ENCODE data around the gene SERPINB6.
"Not testable (repeated sequence)": the region's sequence is repeated elsewhere in the genome, so short reads cannot be mapped to it uniquely, and the experiment has no call there.

SERPINB6 gene

GRCh38 chr6:2971420-2972218 lies at the start of gene SERPINB6:
Gene SERPINB6, minus strand, starts transcription at chr6:2971567. Its CDS starts 12,235 bp downstream, at chr6:2959332.
- no peak for DNase-seq (ENCODE audit: low read depth)
- peak within 1 kb of the TSS; percentile 56 for H3K4me3 ChIP-seq (ENCODE audit: low read depth, low read length)

- DNase-seq (ENCODE audit: low read depth) = no peak
- no peak overlapping the region for H3K4me3 ChIP-seq (ENCODE audit: low read depth, low read length)
Measured at GRCh38 chr6:3019749-3020320, 48.5 kb upstream of the SERPINB6 start.

GRCh38 chr6:3019065-3019464 lies 47.7 kb upstream of the SERPINB6 start:
- DNase-seq (ENCODE audit: low read depth) = no peak
- H3K4me3 ChIP-seq (ENCODE audit: low read depth, low read length) = no peak overlapping the region

GRCh38 chr6:3017304-3017703 lies 45.9 kb upstream of the SERPINB6 start:
- no peak overlapping the region for H3K4me3 ChIP-seq (ENCODE audit: low read depth, low read length)
- no peak for DNase-seq (ENCODE audit: low read depth)

- no peak for DNase-seq (ENCODE audit: low read depth)
- H3K4me3 ChIP-seq (ENCODE audit: low read depth, low read length) = no peak overlapping the region
Measured at GRCh38 chr6:3016473-3017280, 45.3 kb upstream of the SERPINB6 start.

- DNase-seq (ENCODE audit: low read depth) = no peak
- H3K4me3 ChIP-seq (ENCODE audit: low read depth, low read length) = no peak overlapping the region
Measured at GRCh38 chr6:3015144-3015543, 43.8 kb upstream of the SERPINB6 start.

GRCh38 chr6:3014675-3015066 lies 43.3 kb upstream of the SERPINB6 start:
- DNase-seq (ENCODE audit: low read depth) = no peak
- H3K4me3 ChIP-seq (ENCODE audit: low read depth, low read length) = no peak overlapping the region

GRCh38 chr6:3013901-3014674 lies 42.7 kb upstream of the SERPINB6 start:
- DNase-seq (ENCODE audit: low read depth) = no peak
- no peak overlapping the region for H3K4me3 ChIP-seq (ENCODE audit: low read depth, low read length)

GRCh38 chr6:3013486-3013885 lies 42.1 kb upstream of the SERPINB6 start:
- no peak for DNase-seq (ENCODE audit: low read depth)
- H3K4me3 ChIP-seq (ENCODE audit: low read depth, low read length) = no peak overlapping the region

- no peak overlapping the region for H3K4me3 ChIP-seq (ENCODE audit: low read depth, low read length)
- DNase-seq (ENCODE audit: low read depth) = no peak
Measured at GRCh38 chr6:3011592-3011991, 40.2 kb upstream of the SERPINB6 start.

GRCh38 chr6:3011158-3011557 lies 39.8 kb upstream of the SERPINB6 start:
- DNase-seq (ENCODE audit: low read depth) = no peak
- H3K4me3 ChIP-seq (ENCODE audit: low read depth, low read length) = no peak overlapping the region

- no peak for DNase-seq (ENCODE audit: low read depth)
- no peak overlapping the region for H3K4me3 ChIP-seq (ENCODE audit: low read depth, low read length)
Measured at GRCh38 chr6:3009930-3010329, 38.6 kb upstream of the SERPINB6 start.

GRCh38 chr6:3008712-3009265 lies 37.4 kb upstream of the SERPINB6 start:
- H3K4me3 ChIP-seq (ENCODE audit: low read depth, low read length); DNase-seq (ENCODE audit: low read depth): not testable (repeated sequence)

GRCh38 chr6:3007571-3007970 lies 36.2 kb upstream of the SERPINB6 start:
- DNase-seq (ENCODE audit: low read depth) = no peak
- H3K4me3 ChIP-seq (ENCODE audit: low read depth, low read length) = no peak overlapping the region

GRCh38 chr6:3006476-3006875 lies 35.1 kb upstream of the SERPINB6 start:
- H3K4me3 ChIP-seq (ENCODE audit: low read depth, low read length) = no peak overlapping the region
- no peak for DNase-seq (ENCODE audit: low read depth)

GRCh38 chr6:3005874-3006273 lies 34.5 kb upstream of the SERPINB6 start:
- H3K4me3 ChIP-seq (ENCODE audit: low read depth, low read length) = no peak overlapping the region
- DNase-seq (ENCODE audit: low read depth) = no peak

GRCh38 chr6:3005077-3005476 lies 33.7 kb upstream of the SERPINB6 start:
- no peak overlapping the region for H3K4me3 ChIP-seq (ENCODE audit: low read depth, low read length)
- DNase-seq (ENCODE audit: low read depth) = no peak

- not testable (repeated sequence) for H3K4me3 ChIP-seq (ENCODE audit: low read depth, low read length); DNase-seq (ENCODE audit: low read depth)
Measured at GRCh38 chr6:3003226-3003625, 31.9 kb upstream of the SERPINB6 start.

GRCh38 chr6:3001773-3002293 lies 30.5 kb upstream of the SERPINB6 start:
- no peak for DNase-seq (ENCODE audit: low read depth)
- H3K4me3 ChIP-seq (ENCODE audit: low read depth, low read length) = no peak overlapping the region
